GM19328 (cell line): Measurements from ENCODE around the gene HPDL.
"Not testable (repeated sequence)": the region's sequence is repeated elsewhere in the genome, so short reads cannot be mapped to it uniquely, and the experiment has no call there.

Experiments
- ATAC-seq: cut with Tn5 transposase; IDR thresholded peaks from one replicate; pipeline ENCODE4 v1.9.1; 2021; ENCODE audit warnings: mild to moderate bottlenecking, moderate library complexity; ENCODE audit not compliant: unreplicated experiment

Gene HPDL

GRCh38 chr1:45326627-45327623, at the start of gene HPDL:
TSS of gene HPDL (plus strand) at chr1:45326895. CDS start at chr1:45327149, 254 bp downstream.
- no peak for ATAC-seq

GRCh38 chr1:45282351-45282750, 44.3 kb upstream of the HPDL start:
- ATAC-seq, result no peak

GRCh38 chr1:45284858-45285257, 41.8 kb upstream of the HPDL start:
- ATAC-seq, result not testable (repeated sequence)

- ATAC-seq, result not testable (repeated sequence)
Measured at GRCh38 chr1:45286521-45286920, 40.2 kb upstream of the HPDL start.

- ATAC-seq, result not testable (repeated sequence)
Measured at GRCh38 chr1:45291002-45291401, 35.7 kb upstream of the HPDL start.

GRCh38 chr1:45291716-45292115, 35.0 kb upstream of the HPDL start:
- ATAC-seq, result no peak

- ATAC-seq, result no peak
Measured at GRCh38 chr1:45297666-45298356, 28.9 kb upstream of the HPDL start.

- ATAC-seq, result no peak
Measured at GRCh38 chr1:45299296-45299695, 27.4 kb upstream of the HPDL start.

- no peak for ATAC-seq
Measured at GRCh38 chr1:45299981-45300668, 26.6 kb upstream of the HPDL start.

- ATAC-seq, result no peak
Measured at GRCh38 chr1:45300669-45300997, 26.1 kb upstream of the HPDL start.

- no peak for ATAC-seq
Measured at GRCh38 chr1:45302505-45303150, 24.1 kb upstream of the HPDL start.

- peak; percentile 69 for ATAC-seq
Measured at GRCh38 chr1:45303520-45304310, 23.0 kb upstream of the HPDL start.

GRCh38 chr1:45304311-45305081, 22.2 kb upstream of the HPDL start:
- no peak for ATAC-seq

- no peak for ATAC-seq
Measured at GRCh38 chr1:45305231-45305630, 21.5 kb upstream of the HPDL start.

GRCh38 chr1:45306319-45306718, 20.4 kb upstream of the HPDL start:
- ATAC-seq, result no peak

GRCh38 chr1:45306905-45307304, 19.8 kb upstream of the HPDL start:
- ATAC-seq, result no peak

GRCh38 chr1:45314266-45314665, 12.4 kb upstream of the HPDL start:
- no peak for ATAC-seq

- no peak for ATAC-seq
Measured at GRCh38 chr1:45317166-45317565, 9.5 kb upstream of the HPDL start.

- no peak for ATAC-seq
Measured at GRCh38 chr1:45319761-45320160, 6.9 kb upstream of the HPDL start.
